Activated T-cell treated with anti-CD3 and anti-CD28 coated beads, Interleukin-2, amount 50 U/mL, for 1 hour (primary cell): ENCODE results near the gene TMPRSS11A.

ENCODE experiments used
- DNase-seq: peaks from one replicate; pipeline ENCODE4 v3.0.0-alpha.2; 2020

TMPRSS11A gene

DNA sequence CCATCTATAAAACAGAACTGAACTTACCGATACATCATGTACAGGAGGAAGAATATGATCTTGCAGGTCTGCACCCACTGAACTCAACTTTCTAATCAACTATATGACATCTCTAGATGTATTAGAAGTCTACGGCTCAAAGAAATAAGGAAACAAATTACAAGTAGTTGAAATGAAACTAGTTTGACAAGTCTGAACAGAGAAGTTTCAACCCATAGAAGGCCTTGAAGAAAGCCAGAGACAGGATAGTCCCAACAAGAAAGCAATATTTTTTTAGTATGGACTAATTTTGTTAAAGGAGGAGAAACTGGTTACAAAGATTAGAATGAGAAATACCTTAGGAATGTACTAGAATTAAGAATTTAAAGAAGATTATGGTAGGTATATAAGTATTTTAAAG lies at the start of gene TMPRSS11A:
TMPRSS11A (minus strand) TSS at position 138 of the 400 bp plus-strand sequence; CDS start at position 38, 100 bp downstream.
- no peak for DNase-seq

DNA sequence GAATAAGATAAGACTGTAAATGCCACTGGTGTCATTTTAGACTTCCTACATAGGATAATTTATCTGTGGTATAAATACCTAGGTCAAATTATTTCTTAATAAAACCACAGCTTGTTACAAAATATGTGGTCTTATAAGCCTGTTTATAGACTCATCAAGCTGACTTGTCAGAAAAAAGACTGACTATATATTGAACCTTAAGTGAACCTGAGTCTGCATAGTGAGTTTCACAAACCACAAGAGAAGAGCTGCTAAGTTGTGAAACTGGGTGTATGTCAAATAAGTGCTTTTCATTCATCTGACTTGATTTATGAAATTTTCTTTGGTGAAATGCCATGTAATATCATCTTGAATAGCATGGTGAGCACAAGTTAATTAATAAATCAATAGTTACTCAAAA lies 48.4 kb upstream of the TMPRSS11A start:
- DNase-seq: no peak

GRCh38 chr4:68002906-68003305 lies 39.6 kb upstream of the TMPRSS11A start:
- no peak for DNase-seq

DNA sequence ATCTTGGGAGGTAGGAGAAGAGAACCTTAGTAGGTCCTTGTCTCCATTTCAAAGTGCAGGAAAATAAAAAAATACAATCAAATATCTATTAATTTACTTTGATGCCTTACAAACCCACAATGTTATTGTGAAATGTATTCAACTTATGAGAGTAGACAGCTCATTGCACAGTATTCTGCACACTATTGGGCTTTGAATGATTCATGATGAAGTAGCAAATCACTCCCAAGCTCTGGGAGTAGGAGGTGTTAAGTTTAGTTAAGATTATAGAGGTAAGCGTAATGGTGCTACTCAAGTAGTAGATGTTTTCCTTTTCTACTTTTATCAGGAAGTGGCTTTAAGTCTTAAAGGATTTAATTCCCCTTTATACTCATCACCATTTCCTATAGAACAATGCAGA lies 32.8 kb upstream of the TMPRSS11A start:
- DNase-seq: no peak

DNA sequence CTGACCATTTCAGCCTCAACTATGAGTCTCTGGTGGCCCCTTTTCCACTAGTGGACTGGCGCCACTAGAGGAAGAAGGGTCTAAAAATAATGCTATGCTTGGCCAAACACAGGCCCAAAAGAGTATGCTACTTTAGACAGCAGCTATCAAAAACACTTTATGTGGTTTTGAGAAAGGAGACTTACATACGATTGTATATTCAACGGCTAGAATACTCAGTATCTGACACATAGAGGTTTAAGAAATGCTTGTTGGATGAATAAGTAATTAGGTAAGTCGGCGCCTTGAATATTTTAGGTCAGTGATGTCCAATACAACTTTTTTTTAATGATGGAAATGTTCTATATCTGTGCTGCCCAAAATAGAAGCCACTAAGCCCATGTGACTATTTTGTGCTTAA lies 25.7 kb upstream of the TMPRSS11A start:
- DNase-seq: no peak

GRCh38 chr4:67983333-67983732 lies 20.0 kb upstream of the TMPRSS11A start:
- DNase-seq: no peak

GRCh38 chr4:67980512-67980911 lies 17.2 kb upstream of the TMPRSS11A start:
- DNase-seq: no peak

DNA sequence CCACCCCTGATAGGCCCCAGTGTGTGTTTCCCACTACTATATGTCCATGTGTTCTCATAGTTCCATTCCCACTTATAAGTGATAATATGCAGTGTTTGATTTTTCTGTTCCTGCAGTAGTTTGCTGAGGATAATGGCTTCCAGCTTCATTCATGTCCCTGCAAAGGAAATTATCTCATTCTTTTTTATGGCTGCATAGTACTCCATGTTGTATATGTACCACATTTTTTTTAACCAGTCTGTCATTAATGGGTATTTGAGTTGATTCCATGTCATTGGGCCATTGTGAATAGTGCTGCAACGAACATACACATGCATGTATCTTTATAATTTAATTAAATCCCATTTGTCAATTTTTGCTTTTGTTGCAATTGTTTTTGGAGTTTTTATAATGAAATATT lies 10.3 kb upstream of the TMPRSS11A start:
- no peak for DNase-seq

GRCh38 chr4:67954890-67955289 lies 8.4 kb downstream of the TMPRSS11A start:
- DNase-seq: no peak

DNA sequence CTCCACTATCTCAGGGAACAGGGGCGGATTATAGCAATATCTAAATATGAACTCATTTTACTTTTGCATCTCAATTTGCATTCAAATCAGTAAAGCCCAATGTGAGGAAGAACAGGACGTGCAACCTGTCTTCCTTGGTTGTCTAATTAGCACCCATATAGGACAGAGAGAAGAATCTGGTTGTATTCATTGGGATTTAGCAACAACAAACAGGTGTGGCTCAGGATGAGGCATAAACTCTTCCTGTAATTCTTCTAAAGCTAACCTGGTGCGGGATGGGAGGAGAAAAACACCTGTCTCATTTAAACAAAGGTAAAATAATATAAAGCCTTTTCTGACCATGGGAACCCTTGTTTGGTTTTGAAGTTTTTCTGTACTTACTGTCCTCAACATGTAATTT lies 22.2 kb downstream of the TMPRSS11A start:
- DNase-seq: no peak

DNA sequence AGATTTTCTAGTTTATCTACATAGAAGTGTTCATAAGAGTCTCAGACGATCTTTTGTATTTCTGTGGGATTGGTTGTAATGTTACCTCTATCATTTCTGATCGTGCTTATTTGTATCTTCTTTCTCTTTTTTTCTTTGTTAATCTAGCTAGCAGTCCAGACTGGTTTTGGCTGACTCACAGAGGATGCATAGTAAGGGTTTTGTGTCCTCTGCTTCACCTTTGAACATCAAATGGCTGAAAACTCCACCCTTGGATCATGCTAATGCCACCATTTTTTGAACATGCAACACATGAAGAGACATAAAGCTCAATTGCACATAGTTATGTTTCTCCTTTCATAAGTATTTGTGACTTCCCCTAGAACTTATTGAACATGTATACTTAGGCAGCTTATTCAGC lies 22.8 kb downstream of the TMPRSS11A start:
- no peak for DNase-seq

DNA sequence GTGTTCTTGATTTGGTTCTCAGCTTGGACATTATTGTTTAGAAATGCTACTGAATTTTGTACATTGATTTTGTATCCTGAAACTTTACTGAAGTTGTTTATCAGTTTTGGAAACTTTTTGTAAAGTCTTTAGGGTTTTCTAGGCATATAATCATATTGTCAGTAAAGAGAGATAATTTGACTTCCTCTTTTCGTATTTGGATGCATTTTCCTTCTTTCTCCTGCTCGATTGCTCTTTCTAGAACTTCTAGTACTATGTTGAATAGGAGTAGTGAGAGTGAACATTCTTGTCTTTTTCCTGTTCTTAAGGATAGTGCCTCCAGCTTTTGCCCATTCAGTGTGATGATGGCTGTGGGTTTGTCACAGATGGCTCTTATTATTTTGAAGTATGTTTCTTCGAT lies 24.1 kb downstream of the TMPRSS11A start:
- DNase-seq: no peak

DNA sequence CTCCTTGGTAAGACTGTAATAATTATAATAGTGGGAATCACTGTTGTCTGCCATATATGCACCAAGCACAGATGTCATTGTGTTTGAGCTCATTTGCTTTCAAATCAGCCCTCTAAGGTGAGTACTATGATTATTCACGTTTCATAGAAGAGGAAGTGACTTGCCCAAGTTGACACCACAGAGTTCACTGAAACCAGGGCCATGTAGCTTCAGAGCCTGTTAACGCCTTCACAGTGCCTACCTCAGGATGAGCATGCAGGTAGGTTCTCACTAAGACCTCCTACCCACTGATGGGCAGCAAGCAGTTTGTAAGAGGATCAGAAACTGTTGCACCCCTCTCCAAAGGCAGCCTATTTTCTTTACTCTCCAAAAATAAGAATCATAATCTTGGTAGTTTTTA lies 27.4 kb downstream of the TMPRSS11A start:
- no peak for DNase-seq

- DNase-seq: no peak
These were observed 28.7 kb downstream of the TMPRSS11A start for GRCh38 chr4:67934628-67935027.

DNA sequence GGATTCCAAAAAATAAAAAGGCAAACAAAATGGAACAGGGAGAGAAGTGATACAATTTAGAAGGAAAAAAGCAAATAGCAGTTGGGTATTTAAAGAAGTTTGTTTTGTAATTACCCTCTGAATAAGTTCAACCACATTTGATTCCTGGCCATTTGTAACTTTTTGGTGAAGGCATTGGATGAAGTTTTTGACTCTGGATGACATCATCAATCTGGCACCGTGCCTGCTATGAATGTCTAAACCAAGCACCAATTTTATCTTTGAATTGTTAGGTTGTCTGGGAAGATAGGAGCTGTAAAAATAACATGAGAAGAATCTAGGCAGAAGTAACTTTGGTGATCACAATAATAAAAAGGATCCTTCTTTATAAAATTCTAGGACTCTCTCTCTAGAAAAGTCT lies 29.5 kb downstream of the TMPRSS11A start:
- no peak for DNase-seq

GRCh38 chr4:67933038-67933437 lies 30.3 kb downstream of the TMPRSS11A start:
- DNase-seq: no peak

DNA sequence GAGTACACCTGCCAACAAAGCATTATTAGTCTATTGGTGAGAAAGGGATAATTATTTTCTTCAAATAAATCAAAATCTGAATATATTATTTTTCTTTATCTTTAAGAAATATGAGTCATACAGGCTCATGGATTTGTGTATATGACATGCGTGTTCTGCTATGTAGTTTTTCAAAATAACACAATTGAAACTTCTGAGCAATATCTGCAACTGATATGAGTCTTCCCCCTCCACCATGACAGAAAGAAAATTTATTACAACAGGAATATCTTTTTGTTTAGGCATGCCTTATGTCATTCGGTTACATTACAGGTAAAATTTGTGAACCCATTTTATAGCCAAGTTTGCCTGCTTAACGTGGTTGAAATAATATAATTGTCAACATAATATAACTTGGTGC lies 32.0 kb downstream of the TMPRSS11A start:
- DNase-seq: no peak

DNA sequence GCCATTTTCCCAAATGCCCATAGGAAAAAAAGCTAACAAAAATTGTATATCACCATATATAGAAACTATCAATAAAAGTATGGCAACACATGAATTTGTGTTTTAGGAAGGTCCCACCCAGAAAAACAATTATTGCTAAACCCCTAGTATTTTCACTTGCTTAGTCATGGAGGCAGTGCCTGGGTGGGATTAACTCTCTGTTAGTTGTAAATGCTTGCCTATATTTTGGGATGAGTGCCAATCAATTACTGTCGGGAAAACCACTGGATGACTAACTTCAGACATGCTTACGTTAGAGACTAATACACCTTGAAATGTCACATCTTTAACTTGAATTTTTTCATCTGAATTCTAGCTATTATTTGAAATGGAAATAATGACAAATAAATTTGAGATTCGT lies 33.9 kb downstream of the TMPRSS11A start:
- DNase-seq: no peak

DNA sequence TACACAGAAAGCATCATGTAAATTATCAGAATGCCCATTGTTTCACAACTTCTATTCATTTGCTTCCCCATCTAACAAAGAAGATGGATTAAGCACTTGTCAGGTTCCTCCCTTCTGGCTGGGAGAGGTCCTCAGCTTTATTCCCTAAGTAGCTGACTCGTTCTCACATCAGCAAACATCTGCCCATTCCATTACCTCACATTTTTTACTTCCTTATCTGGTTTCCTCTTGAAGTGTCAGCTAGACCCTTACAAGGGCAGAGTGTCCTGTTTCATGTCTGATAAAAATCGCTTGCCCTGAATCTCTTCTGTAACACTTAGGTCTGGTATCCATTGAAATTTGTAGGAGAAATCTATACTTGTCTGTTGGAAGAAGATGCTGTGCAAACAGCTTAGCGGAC lies 34.7 kb downstream of the TMPRSS11A start:
- no peak for DNase-seq

DNA sequence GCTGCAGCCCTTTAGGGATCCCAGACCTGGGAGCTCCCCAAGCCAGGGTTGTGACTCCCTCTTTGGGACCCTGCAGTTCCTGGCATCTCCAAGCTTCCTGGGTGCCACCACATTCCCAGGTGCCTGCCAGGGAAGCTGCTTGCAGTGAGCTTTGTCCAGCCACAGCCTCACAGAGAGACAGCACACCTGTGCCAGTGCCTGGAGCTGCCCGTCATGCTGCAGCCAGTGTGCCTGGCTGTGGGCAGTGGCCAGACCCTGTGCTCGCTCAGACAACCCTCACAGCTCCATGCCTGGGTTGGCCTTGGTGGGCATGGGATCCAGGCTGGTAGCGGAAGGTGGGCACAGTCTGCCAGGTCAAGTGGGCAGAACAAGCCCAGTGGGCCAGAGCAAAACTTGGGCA lies 36.0 kb downstream of the TMPRSS11A start:
- no peak for DNase-seq

DNA sequence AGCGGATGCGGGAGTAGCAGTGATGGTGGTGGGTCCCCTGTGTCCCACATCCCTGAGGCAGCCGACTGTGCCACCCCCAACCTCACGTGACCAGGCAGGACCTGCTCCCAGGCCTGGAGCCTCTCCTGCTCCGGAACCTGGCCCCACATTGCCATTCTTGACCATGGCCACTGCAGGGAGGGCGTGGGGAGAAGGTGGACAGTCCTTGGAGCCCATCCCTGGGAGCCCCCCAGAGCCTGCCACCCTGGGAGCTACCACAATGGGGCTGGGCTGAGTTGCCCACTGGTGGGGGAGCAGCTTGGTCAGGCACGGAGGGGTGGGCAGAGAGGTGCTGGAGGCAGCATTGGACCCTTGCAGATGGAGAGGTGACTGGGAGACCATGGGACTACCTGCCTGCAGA lies 36.8 kb downstream of the TMPRSS11A start:
- no peak for DNase-seq

- DNase-seq: no peak
These were observed 40.6 kb downstream of the TMPRSS11A start for GRCh38 chr4:67922697-67923096.

DNA sequence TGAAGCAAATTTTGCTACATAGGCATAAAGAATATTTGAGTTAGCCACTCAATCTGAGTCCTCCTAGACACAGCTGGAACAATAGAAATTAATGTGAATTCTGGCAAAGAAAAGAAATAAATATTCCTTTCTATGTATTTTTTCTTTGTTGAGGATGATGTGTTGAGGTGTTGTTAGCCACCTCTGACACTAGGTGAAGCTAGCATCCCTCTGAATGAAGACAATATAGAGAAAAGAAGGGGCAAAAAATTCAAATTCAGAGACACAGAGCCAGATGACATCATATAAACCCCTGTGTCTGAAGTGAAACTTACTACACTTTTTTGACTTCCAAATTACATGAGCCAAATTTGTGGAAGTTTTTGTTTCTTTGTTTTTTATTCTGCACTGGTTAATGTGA lies 44.9 kb downstream of the TMPRSS11A start:
- DNase-seq: no peak

GRCh38 chr4:67915400-67915966 lies 47.8 kb downstream of the TMPRSS11A start:
- DNase-seq: no peak

- no peak for DNase-seq
These were observed 51.2 kb downstream of the TMPRSS11A start for GRCh38 chr4:67912080-67912479.

DNA sequence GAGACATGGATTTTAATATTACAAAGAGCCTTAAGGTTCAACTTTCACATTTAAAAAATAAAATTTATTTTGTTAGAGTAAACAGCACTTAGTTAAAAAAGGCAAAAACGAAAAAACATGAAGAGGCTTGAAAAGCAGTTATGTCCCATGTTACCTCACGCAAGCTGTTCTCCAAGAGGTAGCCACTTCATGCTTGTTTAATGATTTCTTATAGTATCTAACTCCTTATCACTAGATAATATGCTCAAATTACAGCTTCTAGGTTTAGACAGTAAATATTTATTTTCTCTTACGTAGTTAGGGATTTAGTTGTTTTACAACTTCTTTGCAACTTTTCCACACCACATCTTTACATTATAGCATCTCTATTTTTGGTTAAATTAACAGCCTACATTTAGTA lies 51.7 kb downstream of the TMPRSS11A start:
- DNase-seq: no peak
